Smooth muscle cell (in vitro differentiated cells): ENCODE measurements around the gene RFTN1. TPM values are rescaled to one million over a fixed set of nuclear protein-coding genes. Genes with fewer than 3 reads are reported as not detected.

ENCODE experiments used
- DNase-seq: peaks from one replicate; lab custom pipeline; 2025; ENCODE audit not compliant: unreplicated experiment; lab: John Stamatoyannopoulos, UW
- H2AFZ ChIP-seq: fragments of 200-600 bp; sonication (generic); 2 replicates; pipeline ENCODE4 v1.6.0; 2016; ENCODE audit warnings: antibody characterized with exemption, low read depth, mild to moderate bottlenecking
- H3F3A ChIP-seq: fragments of 200-600 bp; sonication (generic); 2 replicates; pipeline ENCODE4 v1.6.0; 2017; ENCODE audit warnings: antibody characterized with exemption, low read depth
- H3K27ac ChIP-seq: fragments of 200-600 bp; sonication (generic); 2 replicates; pipeline ENCODE4 v1.5.1; 2016; ENCODE audit warnings: low read depth, mild to moderate bottlenecking
- H3K27me3 ChIP-seq: fragments of 200-600 bp; sonication (generic); 2 replicates; pipeline ENCODE4 v1.6.1; 2016; ENCODE audit warnings: low read depth, mild to moderate bottlenecking
- H3K36me3 ChIP-seq: fragments of 200-600 bp; sonication (generic); 2 replicates; pipeline ENCODE4 v1.5.1; 2016; ENCODE audit warnings: low read depth
- H3K4me1 ChIP-seq: fragments of 200-600 bp; sonication (generic); 2 replicates; pipeline ENCODE4 v1.5.1; 2016; ENCODE audit warnings: low read depth
- H3K4me2 ChIP-seq: fragments of 200-600 bp; sonication (generic); 2 replicates; pipeline ENCODE4 v1.6.0; 2016; ENCODE audit warnings: mild to moderate bottlenecking
- H3K4me3 ChIP-seq: fragments of 200-600 bp; sonication (generic); 2 replicates; pipeline ENCODE4 v1.5.1; 2016; ENCODE audit warnings: mild to moderate bottlenecking
- H3K79me2 ChIP-seq: fragments of 200-600 bp; sonication (generic); 2 replicates; pipeline ENCODE4 v1.6.0; 2016; ENCODE audit warnings: low read depth, mild to moderate bottlenecking
- H3K9ac ChIP-seq: fragments of 200-600 bp; sonication (generic); 2 replicates; pipeline ENCODE4 v1.6.0; 2016; ENCODE audit warnings: low read depth
- H3K9me3 ChIP-seq: fragments of 200-600 bp; sonication (generic); replicated peaks from 2 replicates; pipeline ENCODE4 v1.5.1; 2016; ENCODE audit warnings: low read depth
- H4K20me1 ChIP-seq: fragments of 200-600 bp; sonication (generic); 2 replicates; pipeline ENCODE4 v1.6.0; 2016; ENCODE audit warnings: low read depth
- WGBS: methylation state at CpG from one replicate; pipeline ENCODE4 v1.1.7; 2016; ENCODE audit warnings: low lambda C conversion rate; 5-methylcytosine and 5-hydroxymethylcytosine counted together
- polyA plus RNA-seq: library from polyadenylated mRNA; unstranded; fragments of >200 nt; fragmentation: Nextera tagmentation; extraction: Ambion mirVana; gene quantifications from 2 replicates; pipeline ENCODE4 v1.2.1, GENCODE V29; 2016
- total RNA-seq: library from RNA; depleted of rRNA; stranded (reverse); fragments of >200 nt; gene quantifications from 2 replicates; pipeline ENCODE4 v1.2.3, GENCODE V29; 2014
- TF ChIP-seq, protein P1 (sequence below): fragments of 200-600 bp; sonication (generic); IDR thresholded peaks from 2 replicates; pipeline ENCODE4 v1.5.1; 2017; ENCODE audit warnings: borderline replicate concordance, mild to moderate bottlenecking, antibody characterized with exemption; ENCODE audit not compliant: insufficient read depth, poor library complexity, severe bottlenecking

RFTN1 gene
- total and polyA plus RNA-seq, 2 experiments from 2014 or later: 21.7 to 35.6 TPM

DNA sequence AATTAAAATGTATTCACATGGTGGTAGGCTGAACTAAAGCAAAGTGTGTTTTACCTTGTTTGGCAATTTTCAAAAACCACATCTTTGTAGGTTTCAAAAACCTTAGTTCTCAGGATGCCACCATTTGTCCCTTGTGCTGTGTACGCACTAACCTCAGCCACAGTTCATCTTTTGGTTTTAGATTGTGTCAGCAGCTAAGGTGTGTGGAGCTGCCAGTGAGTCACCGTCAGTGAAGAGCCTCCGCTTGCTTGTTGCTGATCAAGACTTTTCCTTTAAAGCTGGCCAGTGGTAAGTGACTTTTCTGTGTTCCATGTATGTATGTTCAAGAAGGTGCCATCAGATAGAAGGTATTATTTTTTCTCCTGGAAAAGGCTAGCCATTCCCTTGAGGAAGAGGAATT is 227.3 kb downstream of the RFTN1 start:
- H3K4me2 ChIP-seq: no peak overlapping the region
- no peak overlapping the region for H3K9ac ChIP-seq
- H3K27ac ChIP-seq: no peak overlapping the region
- DNase-seq: no peak
- TF ChIP-seq, protein P1, sequence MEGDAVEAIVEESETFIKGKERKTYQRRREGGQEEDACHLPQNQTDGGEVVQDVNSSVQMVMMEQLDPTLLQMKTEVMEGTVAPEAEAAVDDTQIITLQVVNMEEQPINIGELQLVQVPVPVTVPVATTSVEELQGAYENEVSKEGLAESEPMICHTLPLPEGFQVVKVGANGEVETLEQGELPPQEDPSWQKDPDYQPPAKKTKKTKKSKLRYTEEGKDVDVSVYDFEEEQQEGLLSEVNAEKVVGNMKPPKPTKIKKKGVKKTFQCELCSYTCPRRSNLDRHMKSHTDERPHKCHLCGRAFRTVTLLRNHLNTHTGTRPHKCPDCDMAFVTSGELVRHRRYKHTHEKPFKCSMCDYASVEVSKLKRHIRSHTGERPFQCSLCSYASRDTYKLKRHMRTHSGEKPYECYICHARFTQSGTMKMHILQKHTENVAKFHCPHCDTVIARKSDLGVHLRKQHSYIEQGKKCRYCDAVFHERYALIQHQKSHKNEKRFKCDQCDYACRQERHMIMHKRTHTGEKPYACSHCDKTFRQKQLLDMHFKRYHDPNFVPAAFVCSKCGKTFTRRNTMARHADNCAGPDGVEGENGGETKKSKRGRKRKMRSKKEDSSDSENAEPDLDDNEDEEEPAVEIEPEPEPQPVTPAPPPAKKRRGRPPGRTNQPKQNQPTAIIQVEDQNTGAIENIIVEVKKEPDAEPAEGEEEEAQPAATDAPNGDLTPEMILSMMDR: no peak
- whole genome bisulfite sequencing: 55% methylated on average over 3 of the region's 3 CpGs
- H3K79me2 ChIP-seq: no peaks in the 10 kb centered on the region
- no peaks in the 10 kb centered on the region for H3K27me3 ChIP-seq
- no peaks in the 10 kb centered on the region for H4K20me1 ChIP-seq
- H2AFZ ChIP-seq: no peak overlapping the region
- H3K36me3 ChIP-seq: no peaks in the 10 kb centered on the region
- no peaks in the 10 kb centered on the region for H3F3A ChIP-seq
- H3K9me3 ChIP-seq: no peaks in the 10 kb centered on the region
- no peak overlapping the region for H3K4me3 ChIP-seq
- H3K4me1 ChIP-seq: no peaks in the 10 kb centered on the region

DNA sequence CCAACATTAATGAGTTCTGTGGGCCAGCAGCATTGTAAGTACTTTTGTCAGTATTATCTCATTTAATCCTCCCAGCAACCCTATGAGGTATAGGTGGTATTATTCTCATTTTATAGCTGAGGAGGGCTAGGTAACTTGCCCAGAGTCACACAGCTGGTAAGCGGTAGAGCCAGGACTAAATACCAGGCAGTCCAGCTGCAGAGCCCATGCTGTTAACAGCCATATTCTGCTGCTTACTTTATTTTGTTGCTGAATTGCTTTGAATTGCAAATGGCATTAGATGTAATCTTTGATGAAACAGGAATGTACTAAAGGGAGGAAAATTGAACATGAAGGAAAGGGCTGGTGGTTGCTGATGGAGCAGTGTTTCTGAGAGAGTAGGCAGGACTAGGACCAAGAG is 228.9 kb downstream of the RFTN1 start:
- no peaks in the 10 kb centered on the region for H3K79me2 ChIP-seq
- 97% methylated on average over 1 of the region's 1 CpG for WGBS
- H2AFZ ChIP-seq: no peak overlapping the region
- DNase-seq: no peak
- no peaks in the 10 kb centered on the region for H3F3A ChIP-seq
- H3K4me2 ChIP-seq: no peak overlapping the region
- no peak overlapping the region for H3K4me3 ChIP-seq
- H3K36me3 ChIP-seq: no peaks in the 10 kb centered on the region
- no peaks in the 10 kb centered on the region for H3K4me1 ChIP-seq
- TF ChIP-seq, protein P1: no peak
- no peak overlapping the region for H3K27ac ChIP-seq
- no peaks in the 10 kb centered on the region for H4K20me1 ChIP-seq
- no peaks in the 10 kb centered on the region for H3K27me3 ChIP-seq
- H3K9me3 ChIP-seq: no peaks in the 10 kb centered on the region
- H3K9ac ChIP-seq: no peak overlapping the region

DNA sequence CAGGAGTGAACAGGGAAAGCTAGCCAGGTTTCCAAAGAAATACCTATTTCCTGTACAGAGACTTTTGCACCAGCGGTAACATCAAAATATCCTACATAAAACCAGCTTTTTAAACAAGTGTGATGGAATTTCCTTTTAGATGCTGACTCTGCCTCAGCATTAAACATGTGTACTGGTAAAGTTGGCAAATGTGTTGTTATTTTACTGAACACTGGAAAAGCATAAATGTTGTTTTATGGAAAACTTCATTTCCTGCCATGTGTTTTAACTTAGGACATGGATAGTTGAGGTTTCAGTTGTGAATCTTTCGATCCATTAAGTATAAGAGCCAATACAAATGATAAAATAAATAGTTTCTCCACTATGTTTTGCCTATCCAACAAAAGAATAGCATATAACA is 232.8 kb downstream of the RFTN1 start:
- no peak overlapping the region for H2AFZ ChIP-seq
- WGBS: 98% methylated on average over 2 of the region's 2 CpGs
- H3K36me3 ChIP-seq: no peaks in the 10 kb centered on the region
- H3K27me3 ChIP-seq: no peaks in the 10 kb centered on the region
- no peak overlapping the region for H3K9ac ChIP-seq
- no peaks in the 10 kb centered on the region for H3F3A ChIP-seq
- TF ChIP-seq, protein P1: no peak
- H4K20me1 ChIP-seq: no peaks in the 10 kb centered on the region
- H3K4me3 ChIP-seq: no peak overlapping the region
- H3K9me3 ChIP-seq: no peaks in the 10 kb centered on the region
- no peak overlapping the region for H3K27ac ChIP-seq
- no peak for DNase-seq
- H3K79me2 ChIP-seq: no peaks in the 10 kb centered on the region
- H3K4me2 ChIP-seq: no peak overlapping the region
- no peaks in the 10 kb centered on the region for H3K4me1 ChIP-seq

DNA sequence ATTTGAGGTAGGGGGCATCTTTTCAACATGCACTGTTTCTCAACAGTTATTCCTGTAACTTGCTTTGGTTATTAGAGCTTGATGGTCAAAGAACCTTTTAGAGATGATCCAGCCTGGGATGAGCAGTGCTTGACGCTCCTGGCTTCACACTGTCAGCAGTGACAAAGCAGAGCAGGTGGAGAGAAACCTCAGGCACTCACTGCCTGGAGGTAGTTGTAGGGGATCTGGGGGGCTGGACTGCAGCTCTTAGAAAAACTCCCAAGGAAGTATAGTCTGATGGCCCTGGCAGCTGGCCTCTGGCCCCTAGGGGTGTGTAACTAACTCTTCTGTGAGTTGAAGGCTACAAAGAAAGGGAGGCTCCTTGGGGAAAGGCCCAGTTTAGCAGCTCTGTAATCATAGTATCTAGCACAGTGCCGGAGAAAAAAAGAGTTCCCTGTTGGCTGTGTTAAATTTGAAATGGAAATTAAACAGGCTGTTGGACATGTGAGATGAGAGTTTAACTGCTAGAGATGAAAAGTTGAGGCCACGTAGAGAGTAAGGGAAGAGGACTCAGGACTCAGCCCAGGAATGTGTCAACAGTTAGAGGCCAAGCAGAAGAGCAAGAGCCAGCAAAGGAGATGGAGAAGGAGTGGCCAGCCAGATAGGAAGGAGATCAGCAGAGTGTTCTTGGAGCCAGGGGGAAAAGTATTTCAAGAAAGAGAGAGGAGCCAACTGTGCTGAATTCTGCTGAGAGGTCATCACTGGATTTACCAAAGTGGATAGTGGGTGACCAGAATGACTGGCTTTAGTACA is 234.3 kb downstream of the RFTN1 start:
- Histone ChIP-seq H3K4me1 (no peaks in the 10 kb centered on the region), H3K36me3 (no peaks in the 10 kb centered on the region), H3K27me3 (no peaks in the 10 kb centered on the region), H3F3A (no peaks in the 10 kb centered on the region), H3K27ac (no peak overlapping the region), H2AFZ (no peak overlapping the region), H3K4me2 (no peak overlapping the region), H3K4me3 (no peak overlapping the region), H3K9ac (no peak overlapping the region), H4K20me1 (no peaks in the 10 kb centered on the region), H3K79me2 (no peaks in the 10 kb centered on the region), H3K9me3 (no peaks in the 10 kb centered on the region)
- 95% methylated on average over 3 of the region's 3 CpGs for WGBS
- DNase-seq: no peak
- TF ChIP-seq, protein P1: no peak
